ENCODE results near the gene PRKG1.
"Not testable (repeated sequence)": the region's sequence is repeated elsewhere in the genome, so short reads cannot be mapped to it uniquely, and the experiment has no call there.

The PRKG1 gene

DNA sequence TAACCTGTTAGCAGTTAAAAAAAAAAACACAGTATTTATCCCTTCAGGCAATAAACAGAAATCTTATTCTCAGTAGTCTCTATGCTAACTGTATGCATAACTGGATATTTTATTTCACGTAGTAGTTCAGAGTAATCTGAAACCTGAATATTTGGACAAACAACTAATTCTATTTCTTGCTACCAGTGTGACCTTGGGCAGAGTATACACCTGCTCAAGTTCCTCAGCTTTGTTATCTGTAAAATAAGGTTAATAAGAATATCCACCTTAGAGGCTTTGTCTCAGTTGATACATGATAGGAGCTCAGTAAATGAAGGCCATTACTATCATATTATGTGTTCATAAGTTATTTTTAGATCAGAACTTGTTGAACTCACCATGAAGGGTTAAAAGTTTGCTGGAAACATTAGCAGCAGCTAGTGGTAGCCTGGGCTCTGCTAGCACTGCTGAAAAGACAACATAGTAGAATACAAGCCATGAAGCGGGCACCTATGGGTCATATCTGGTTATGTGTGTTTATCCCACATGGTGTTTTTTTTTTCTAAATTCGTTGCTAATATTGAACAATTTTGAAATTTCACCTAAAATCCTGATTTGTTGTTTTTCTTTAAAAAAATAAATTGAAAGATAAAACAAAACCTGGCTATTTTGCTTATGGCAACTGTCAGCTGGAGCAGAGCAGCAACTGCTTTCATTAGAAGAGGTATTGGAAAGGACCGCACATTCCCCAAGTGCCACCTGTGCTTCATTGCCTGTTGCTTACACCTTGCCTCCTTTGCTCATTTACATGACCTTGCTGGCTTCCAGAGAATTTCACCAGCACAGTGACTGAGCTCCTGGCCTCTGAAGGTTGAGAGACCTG is 303.0 kb downstream of the PRKG1 start:
- DNase-seq (ENCODE audit: low read depth in 1 of 2, low spot score in 1 of 2): no peak

DNA sequence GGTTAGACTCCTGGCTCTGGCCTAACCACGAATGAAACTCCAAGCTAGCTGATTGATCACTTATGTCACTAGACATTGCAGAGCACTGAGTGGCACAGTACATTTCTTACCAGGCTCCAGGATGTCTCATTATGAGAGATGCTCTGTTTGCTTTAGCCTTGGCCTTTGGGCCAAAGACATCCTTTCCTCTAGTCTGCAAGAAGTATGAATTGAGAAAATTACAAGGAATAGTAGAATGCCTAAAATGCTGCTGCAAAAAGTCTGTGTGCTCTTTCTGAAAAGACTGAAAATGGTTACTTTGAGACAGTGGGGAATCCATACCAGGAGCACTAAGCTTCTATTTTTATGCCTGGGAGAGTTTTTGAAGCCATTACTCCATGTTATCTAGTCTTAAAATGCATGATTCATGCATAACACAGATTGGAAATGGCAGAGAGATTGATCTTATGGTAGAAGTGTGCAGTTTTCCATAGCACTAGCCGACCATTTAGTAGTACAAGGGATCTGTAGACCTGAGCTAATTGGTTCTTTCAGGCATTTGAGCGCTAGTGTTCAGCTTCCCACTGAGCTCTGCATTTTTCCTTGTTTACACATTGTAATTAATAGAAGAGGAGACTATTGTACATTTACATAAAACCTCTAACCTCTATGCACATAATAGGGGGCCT is 303.8 kb downstream of the PRKG1 start:
- DNase-seq (ENCODE audit: low read depth in 1 of 2, low spot score in 1 of 2): no peak

GRCh38 chr10:51382181-51382580 is 307.9 kb downstream of the PRKG1 start:
- DNase-seq (ENCODE audit: low read depth in 1 of 2, low spot score in 1 of 2): no peak

- DNase-seq (ENCODE audit: low read depth in 1 of 2, low spot score in 1 of 2): no peak
Measured at GRCh38 chr10:51384971-51385370, 310.7 kb downstream of the PRKG1 start.

DNA sequence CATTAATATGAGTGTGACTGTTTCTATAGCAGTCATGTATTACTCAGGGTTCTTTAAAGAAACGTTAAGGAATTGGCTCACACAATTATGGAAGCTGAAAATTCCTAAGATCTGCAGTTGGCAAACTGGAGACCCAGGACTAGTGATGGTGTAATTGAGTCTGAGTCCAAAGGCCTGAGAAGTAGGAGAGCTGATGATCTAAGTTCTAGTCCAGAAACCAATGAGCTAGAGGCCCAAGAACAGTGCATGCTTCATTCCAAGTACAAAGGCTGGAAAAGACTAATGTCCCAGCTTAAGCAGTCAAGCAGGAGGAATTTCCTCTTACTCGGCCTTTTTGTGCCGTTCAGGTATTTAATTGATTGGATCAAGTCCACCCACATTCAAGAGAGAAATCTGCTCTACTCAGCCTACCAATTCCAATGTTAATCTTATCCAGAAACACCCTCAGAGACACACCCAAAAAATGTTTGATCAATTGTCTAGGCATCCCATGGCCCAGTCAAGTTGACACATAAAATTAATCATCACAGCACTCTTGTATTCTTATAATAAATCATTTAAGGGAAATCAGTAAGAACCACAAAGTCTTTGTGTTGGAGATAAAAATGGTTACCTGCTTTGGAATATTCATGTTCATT is 312.1 kb downstream of the PRKG1 start:
- no peak for DNase-seq (ENCODE audit: low read depth in 1 of 2, low spot score in 1 of 2)

DNA sequence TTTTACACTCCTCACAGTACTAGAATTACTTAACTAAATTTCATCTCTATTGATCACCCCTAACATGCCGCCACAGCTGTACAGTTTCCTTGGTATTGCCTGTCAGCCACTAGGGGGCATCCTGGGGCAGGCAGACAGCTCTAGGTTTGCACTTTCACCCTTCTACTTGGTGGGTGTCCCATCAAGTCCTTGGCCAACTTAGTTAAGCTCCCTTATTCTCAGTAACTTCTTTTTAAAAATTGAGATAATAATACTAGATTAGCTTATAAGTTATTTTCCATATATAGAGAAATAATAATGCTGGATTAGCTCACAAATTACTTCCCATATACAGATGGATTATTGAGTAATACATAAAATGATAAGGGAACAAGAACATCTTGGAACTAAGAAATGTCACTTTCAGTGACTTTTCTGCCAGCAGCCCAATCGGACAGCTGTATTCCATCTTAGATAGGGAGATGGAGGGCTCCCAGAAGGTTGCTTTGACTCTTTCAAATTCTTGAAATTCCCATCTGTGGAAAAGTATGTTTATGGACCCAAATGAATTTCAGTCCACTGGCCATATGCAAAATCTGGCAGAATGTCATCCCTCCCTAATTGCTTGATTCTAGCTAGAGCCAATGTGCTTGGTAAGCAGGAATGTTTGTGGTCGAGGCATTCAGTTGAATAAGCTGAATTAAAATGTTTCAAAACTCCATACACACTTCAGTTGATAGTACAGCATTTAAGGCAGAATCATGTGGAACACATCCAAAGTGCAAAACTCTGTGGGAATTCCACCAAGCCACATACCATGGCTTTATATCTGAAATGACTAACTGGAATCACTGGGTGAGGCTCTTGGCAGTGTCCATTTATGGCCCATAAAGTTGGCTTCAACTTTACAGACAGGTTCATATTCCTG is 315.4 kb downstream of the PRKG1 start:
- no peak for DNase-seq (ENCODE audit: low read depth in 1 of 2, low spot score in 1 of 2)

DNA sequence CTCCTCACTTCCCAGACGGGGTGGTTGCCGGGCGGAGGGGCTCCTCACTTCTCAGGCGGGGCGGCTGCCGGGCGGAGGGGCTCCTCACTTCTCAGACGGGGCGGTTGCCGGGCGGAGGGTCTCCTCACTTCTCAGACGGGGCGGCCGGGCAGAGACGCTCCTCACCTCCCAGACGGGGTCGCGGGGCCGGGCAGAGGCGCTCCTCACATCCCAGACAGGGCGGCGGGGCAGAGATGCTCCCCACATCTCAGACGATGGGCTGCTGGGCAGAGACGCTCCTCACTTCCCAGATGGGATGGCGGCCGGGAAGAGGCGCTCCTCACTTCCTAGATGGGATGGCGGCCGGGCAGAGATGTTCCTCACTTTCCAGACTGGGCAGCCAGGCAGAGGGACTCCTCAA is 318.7 kb downstream of the PRKG1 start:
- DNase-seq (ENCODE audit: low read depth in 1 of 2, low spot score in 1 of 2): not testable (repeated sequence)

DNA sequence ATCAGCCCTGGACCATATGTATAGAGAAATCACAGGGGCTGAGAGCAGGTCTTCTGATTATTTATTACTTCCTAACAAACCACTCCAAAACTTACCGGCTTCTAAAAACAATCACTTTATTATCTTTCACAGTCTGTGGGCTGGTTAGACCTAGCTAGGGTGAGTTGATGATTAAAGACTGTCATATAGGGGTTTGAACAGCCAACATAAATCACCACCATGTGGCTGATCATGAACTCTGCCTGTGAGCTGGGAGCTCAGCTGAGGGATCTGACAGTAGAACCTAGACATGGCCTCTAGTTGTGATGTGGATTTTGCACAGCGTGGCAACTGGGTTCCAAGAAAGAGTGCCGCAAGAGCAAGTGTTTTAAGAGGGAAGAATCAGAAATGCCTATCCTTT is 319.8 kb downstream of the PRKG1 start:
- no peak for DNase-seq (ENCODE audit: low read depth in 1 of 2, low spot score in 1 of 2)

DNA sequence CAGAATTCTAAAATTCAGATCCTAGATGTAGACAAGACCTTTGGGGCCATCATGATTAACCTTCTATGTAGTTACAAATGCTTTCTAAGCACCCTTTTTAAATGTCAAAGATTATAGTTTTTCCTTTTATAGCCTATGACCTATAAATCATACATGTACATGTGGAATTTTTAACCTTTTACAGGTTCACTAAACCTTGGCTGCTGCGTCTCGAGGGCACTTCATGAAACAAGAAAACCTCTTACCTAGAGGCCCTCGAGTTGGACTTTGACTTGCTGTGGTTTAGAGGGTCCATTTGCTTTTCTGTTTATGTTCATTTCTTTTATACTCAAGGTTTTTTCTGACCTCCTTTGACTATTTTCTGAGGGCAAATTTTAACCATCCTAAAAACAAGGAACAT is 323.0 kb downstream of the PRKG1 start:
- no peak for DNase-seq (ENCODE audit: low read depth in 1 of 2, low spot score in 1 of 2)

- DNase-seq (ENCODE audit: low read depth in 1 of 2, low spot score in 1 of 2): no peak
Measured at GRCh38 chr10:51397695-51398094, 323.4 kb downstream of the PRKG1 start.

DNA sequence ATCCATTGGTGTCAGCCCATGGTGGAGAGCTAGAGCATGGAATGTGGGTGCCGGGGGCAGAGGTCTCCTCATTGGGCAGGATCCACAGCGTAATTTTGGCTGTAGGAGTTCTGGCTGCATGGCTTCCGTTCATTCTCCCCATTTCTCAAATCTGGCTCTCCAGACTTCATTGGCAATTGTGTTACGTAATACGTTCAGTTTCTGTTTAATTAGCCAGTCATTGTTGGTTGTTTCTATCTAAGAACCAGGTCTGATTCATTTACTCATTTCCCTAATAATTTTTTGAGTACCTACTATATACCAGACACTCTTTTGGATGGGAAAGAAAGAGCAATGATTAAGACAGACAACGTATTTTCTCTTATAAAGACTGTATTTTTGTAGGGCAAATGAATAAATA is 325.6 kb downstream of the PRKG1 start:
- DNase-seq (ENCODE audit: low read depth in 1 of 2, low spot score in 1 of 2): no peak

DNA sequence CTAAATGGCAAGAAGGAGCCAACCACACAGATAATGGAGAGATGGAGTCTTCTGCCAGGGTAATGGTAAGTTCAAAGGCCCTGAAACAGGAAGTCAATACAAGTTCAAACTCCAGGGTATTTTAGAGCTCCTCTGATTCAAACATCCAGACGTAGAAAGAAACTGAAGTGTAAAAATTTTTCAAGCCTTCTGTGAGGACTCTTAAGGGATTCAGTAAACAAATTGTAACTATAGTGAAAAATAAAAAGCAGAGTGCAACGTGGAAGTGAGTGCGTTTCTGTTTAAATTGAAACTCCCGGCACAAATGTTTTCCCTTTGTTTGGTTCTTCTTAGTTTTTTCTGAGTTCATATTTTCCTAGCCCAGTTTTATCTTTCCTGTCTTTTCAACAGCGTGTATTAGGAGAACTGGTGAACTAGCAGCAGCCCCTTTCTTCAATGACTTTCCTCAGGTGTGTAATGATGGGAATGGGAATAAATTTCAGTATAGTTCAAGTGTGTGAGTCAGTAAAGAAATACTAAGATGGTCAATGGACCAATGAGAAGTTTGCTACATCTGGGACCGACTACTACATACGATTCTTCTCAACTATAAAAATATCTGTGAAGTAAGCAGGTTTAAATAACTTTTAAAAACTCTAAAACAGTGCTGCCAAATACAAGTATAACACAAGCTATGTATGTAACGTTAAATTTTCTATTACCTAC is 326.3 kb downstream of the PRKG1 start:
- no peak for DNase-seq (ENCODE audit: low read depth in 1 of 2, low spot score in 1 of 2)

DNA sequence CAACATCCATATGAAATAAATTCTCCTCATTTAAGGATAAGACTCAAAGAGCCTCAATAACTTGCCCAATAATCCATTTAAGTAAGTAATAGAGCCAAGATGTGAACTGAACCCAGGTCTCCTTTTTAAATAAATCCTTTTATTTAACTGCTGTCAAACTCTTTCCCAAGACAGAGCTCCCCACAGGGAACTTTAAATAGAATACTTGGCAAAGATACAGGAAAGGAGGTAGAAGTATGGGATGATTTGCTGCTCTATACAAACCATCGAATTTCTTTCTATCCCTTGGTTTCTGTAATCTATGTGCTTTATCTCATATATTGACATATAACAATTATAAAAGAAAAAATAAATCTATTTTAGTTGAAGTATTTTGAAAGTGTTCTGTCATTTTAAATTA is 329.2 kb downstream of the PRKG1 start:
- no peak for DNase-seq (ENCODE audit: low read depth in 1 of 2, low spot score in 1 of 2)

GRCh38 chr10:51405580-51406351 is 331.5 kb downstream of the PRKG1 start:
- DNase-seq (ENCODE audit: low read depth in 1 of 2, low spot score in 1 of 2): no peak

- DNase-seq (ENCODE audit: low read depth in 1 of 2, low spot score in 1 of 2): no peak
Measured at GRCh38 chr10:51406581-51406980, 332.3 kb downstream of the PRKG1 start.

GRCh38 chr10:51416494-51416893 is 342.2 kb downstream of the PRKG1 start:
- DNase-seq (ENCODE audit: low read depth in 1 of 2, low spot score in 1 of 2): no peak

GRCh38 chr10:51419196-51420093 is 345.2 kb downstream of the PRKG1 start:
- no peak for DNase-seq (ENCODE audit: low read depth in 1 of 2, low spot score in 1 of 2)

DNA sequence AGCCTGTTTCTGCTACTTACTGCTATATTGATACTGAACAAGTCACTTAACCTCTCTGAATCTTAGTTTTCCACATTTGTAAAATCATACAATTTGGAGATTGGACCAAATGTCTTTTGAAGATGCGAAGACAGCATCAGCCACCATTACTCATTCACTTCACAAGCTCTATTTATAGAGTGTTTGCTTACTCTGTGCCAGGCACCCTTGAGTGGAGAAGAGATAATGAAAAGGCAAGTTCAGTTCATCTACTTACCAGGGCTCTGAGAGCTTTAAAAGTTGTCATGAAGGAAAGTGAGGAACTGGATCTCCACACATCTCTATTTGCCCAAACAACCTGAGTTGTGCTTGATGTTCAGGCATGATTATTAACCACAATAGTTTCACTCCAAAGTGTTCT is 347.6 kb downstream of the PRKG1 start:
- no peak for DNase-seq (ENCODE audit: low read depth in 1 of 2, low spot score in 1 of 2)

Data from activated T-helper 1 cell treated with anti-CD3 and anti-CD28 coated beads, Interleukin-2, amount 50 U/mL, for 16 hours (primary cell).